ENCODE measurements around the gene PIP4K2C. TPM values are rescaled to one million over a fixed set of nuclear protein-coding genes. Genes with fewer than 3 reads are reported as not detected.

Gene PIP4K2C
- total RNA-seq, 1 experiment from 2014 or later = 48.7 TPM

DNA sequence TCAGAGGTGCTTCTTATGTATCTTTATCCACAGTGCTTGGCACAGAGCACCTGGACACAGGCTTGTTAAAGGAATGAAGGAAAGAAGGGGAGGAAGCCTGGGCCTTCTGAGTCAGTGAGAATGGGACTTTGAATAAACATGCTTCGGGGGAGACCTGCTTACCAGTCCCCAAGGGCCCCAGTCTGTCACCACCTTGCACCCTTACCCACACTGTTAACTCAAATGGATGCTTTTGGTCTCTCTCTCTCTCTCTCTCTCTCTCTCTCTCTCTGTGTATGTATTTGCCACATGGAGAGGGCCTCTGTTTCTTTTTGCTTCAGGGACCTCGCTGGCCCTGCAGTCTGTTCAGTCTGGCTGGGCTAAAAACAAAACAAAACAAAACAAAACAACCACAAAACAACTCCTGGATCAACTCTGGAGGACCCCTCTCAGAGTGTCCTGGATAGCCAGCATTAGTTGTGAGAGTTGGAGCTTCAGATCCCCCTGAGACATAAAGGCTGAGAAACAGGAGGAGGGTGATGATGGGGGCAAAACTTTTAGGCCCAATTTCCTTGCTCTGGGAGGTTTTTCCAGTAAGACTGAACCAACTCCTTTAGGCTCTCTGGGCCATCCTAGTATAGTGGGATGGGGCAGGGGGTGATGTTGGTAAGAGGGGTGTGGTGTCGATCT is 39.2 kb upstream of the PIP4K2C start:
- ChIA-PET CTCF (no interaction called here), POLR2A (ENCODE audit: unreplicated experiment) (no interaction called here)
- Histone ChIP-seq H3K4me2 (no peak overlapping the region), H3K9me3 (ENCODE audit: insufficient read depth, low read depth) (no peaks in the 10 kb centered on the region), H3K27ac (no peak overlapping the region), H3K36me3 (ENCODE audit: low read depth) (no peaks in the 10 kb centered on the region), H3K27me3 (ENCODE audit: insufficient read depth, low read depth) (no peaks in the 10 kb centered on the region), H4K20me1 (ENCODE audit: insufficient read depth) (no peaks in the 10 kb centered on the region), H3K4me3 (no peak overlapping the region), H3K4me1 (replicated peaks; ENCODE audit: insufficient read depth) (no peaks in the 10 kb centered on the region), H3K79me2 (ENCODE audit: low read depth) (peaks cover 2% of the 10 kb centered on the region; the same call in 1 of the 2 replicates), H2AFZ (no peak overlapping the region), H3F3A (ENCODE audit: insufficient read depth, low read depth) (0 out of 2 replicates have a peak, but pooled peaks cover 4% of the 10 kb centered on the region), H3K9me2 (ENCODE audit: insufficient read depth) (no peaks in the 10 kb centered on the region)
- intact Hi-C loops (cut with micrococcal nuclease; ENCODE audit: unreplicated experiment) = no loop called here
- TF ChIP-seq EZH2 (IDR thresholded peaks at IDR 0.05; ENCODE audit: low read depth) = no peak
- no peak for TF ChIP-seq CTCF (conservative IDR thresholded peaks at IDR 0.05)
- DNase-seq = no peak
- no TSS peak for BruUV-seq (replicated peaks)

DNA sequence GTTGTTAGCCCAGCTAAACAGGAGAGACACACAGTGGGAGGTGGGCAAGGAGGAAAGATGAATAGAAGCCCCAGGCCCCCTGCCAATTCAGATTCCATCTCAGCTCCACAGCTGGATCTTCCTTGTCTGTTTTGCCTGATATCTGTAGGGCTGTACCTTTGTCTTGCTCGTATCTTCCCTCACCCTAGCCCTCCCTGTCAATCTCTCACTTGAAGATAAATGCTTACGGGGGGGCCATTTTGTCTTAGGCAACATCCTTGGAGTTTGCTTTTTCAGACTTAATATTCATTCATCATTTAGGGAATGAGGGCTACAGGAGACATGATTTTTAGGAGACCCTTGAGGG is 38.7 kb upstream of the PIP4K2C start:
- no peaks in the 10 kb centered on the region for H3K79me2 ChIP-seq (ENCODE audit: low read depth)
- no peaks in the 10 kb centered on the region for H3K27me3 ChIP-seq (ENCODE audit: insufficient read depth, low read depth)
- 0 out of 2 replicates have a peak, but pooled peaks cover 4% of the 10 kb centered on the region for H3F3A ChIP-seq (ENCODE audit: insufficient read depth, low read depth)
- intact Hi-C loops (cut with micrococcal nuclease; ENCODE audit: unreplicated experiment) = no loop called here
- H3K9me3 ChIP-seq (ENCODE audit: insufficient read depth, low read depth) = no peaks in the 10 kb centered on the region
- no peaks in the 10 kb centered on the region for H3K36me3 ChIP-seq (ENCODE audit: low read depth)
- no peaks in the 10 kb centered on the region for H3K9me2 ChIP-seq (ENCODE audit: insufficient read depth)
- no peaks in the 10 kb centered on the region for H4K20me1 ChIP-seq (ENCODE audit: insufficient read depth)
- H3K4me2 ChIP-seq = no peak overlapping the region
- H3K4me3 ChIP-seq = no peak overlapping the region
- ChIA-PET CTCF (no interaction called here), POLR2A (ENCODE audit: unreplicated experiment) (no interaction called here)
- TF ChIP-seq CTCF (conservative IDR thresholded peaks at IDR 0.05) = no peak
- no peak for TF ChIP-seq EZH2 (IDR thresholded peaks at IDR 0.05; ENCODE audit: low read depth)
- H3K27ac ChIP-seq = no peak overlapping the region
- H2AFZ ChIP-seq = no peak overlapping the region
- no peak for DNase-seq
- no TSS peak for BruUV-seq (replicated peaks)
- H3K4me1 ChIP-seq (replicated peaks; ENCODE audit: insufficient read depth) = no peaks in the 10 kb centered on the region

- Histone ChIP-seq H3K79me2 (ENCODE audit: low read depth) (no peaks in the 10 kb centered on the region), H3F3A (ENCODE audit: insufficient read depth, low read depth) (0 out of 2 replicates have a peak, but pooled peaks cover under 1% of the 10 kb centered on the region), H3K36me3 (ENCODE audit: low read depth) (no peaks in the 10 kb centered on the region), H3K9me3 (ENCODE audit: insufficient read depth, low read depth) (no peaks in the 10 kb centered on the region), H3K9me2 (ENCODE audit: insufficient read depth) (no peaks in the 10 kb centered on the region), H4K20me1 (ENCODE audit: insufficient read depth) (no peaks in the 10 kb centered on the region), H3K27me3 (ENCODE audit: insufficient read depth, low read depth) (no peaks in the 10 kb centered on the region), H3K27ac (no peak overlapping the region), H3K4me2 (no peak overlapping the region), H3K4me3 (no peak overlapping the region), H2AFZ (no peak overlapping the region), H3K4me1 (replicated peaks; ENCODE audit: insufficient read depth) (no peaks in the 10 kb centered on the region)
- no TSS peak for BruUV-seq (replicated peaks)
- no peak for DNase-seq
- intact Hi-C loops (cut with micrococcal nuclease; ENCODE audit: unreplicated experiment) = no loop called here
- TF ChIP-seq EZH2 (IDR thresholded peaks at IDR 0.05; ENCODE audit: low read depth) (no peak), CTCF (conservative IDR thresholded peaks at IDR 0.05) (no peak)
- POLR2A ChIA-PET (ENCODE audit: unreplicated experiment) = no interaction called here
- CTCF ChIA-PET = no interaction called here
These were observed 38.1 kb upstream of the PIP4K2C start for GRCh38 chr12:57552835-57553313.

All from PC-9 (cell line).